ENCODE data around the gene TAPT1. TPM values are rescaled to one million over a fixed set of nuclear protein-coding genes. Genes with fewer than 3 reads are reported as not detected.

TAPT1 gene
- total RNA-seq, 2 donors from 2014 or later: 19.7 to 21.1 TPM

GRCh38 chr4:16124232-16124631, 102.0 kb downstream of the TAPT1 start:
- no peaks in the 10 kb centered on the region for H3K27me3 ChIP-seq
- no peak for DNase-seq (ENCODE audit: low spot score)
- H3K27ac ChIP-seq: no peak overlapping the region
- H3K4me1 ChIP-seq: peaks cover 0 to 20% of the 10 kb centered on the region in 2 donors
- H3K36me3 ChIP-seq: no peaks in the 10 kb centered on the region
- no peak for TF ChIP-seq CTCF (IDR thresholded peaks at IDR 0.05)
- H3K9me3 ChIP-seq: no peaks in the 10 kb centered on the region
- H3K4me3 ChIP-seq: no peak overlapping the region

GRCh38 chr4:16123356-16124084, 102.8 kb downstream of the TAPT1 start:
- no peak for DNase-seq (ENCODE audit: low spot score)
- TF ChIP-seq CTCF (IDR thresholded peaks at IDR 0.05): no peak
- no peak overlapping the region for H3K27ac ChIP-seq

GRCh38 chr4:16122784-16123183, 103.5 kb downstream of the TAPT1 start:
- H3K27ac ChIP-seq: no peak overlapping the region
- no peak for TF ChIP-seq CTCF (IDR thresholded peaks at IDR 0.05)

More at GRCh38 chr4:16123356-16124084, 102.8 kb downstream of the TAPT1 start:
- Histone ChIP-seq H3K27me3 (no peaks in the 10 kb centered on the region), H3K4me3 (no peak overlapping the region), H3K9me3 (no peaks in the 10 kb centered on the region), H3K4me1 (peaks cover 0 to 20% of the 10 kb centered on the region in 2 donors), H3K36me3 (no peaks in the 10 kb centered on the region)

GRCh38 chr4:16122308-16122711, 104.0 kb downstream of the TAPT1 start:
- H3K36me3 ChIP-seq: no peaks in the 10 kb centered on the region
- DNase-seq (ENCODE audit: low spot score): no peak
- no peak overlapping the region for H3K4me3 ChIP-seq
- TF ChIP-seq CTCF (IDR thresholded peaks at IDR 0.05): no peak
- H3K9me3 ChIP-seq: no peaks in the 10 kb centered on the region
- H3K4me1 ChIP-seq: peaks cover 0 to 26% of the 10 kb centered on the region in 2 donors
- no peak overlapping the region for H3K27ac ChIP-seq
- no peaks in the 10 kb centered on the region for H3K27me3 ChIP-seq

More at GRCh38 chr4:16122784-16123183, 103.5 kb downstream of the TAPT1 start:
- H3K4me1 ChIP-seq: peaks cover 0 to 22% of the 10 kb centered on the region in 2 donors
- no peaks in the 10 kb centered on the region for H3K36me3 ChIP-seq
- H3K4me3 ChIP-seq: no peak overlapping the region
- no peaks in the 10 kb centered on the region for H3K9me3 ChIP-seq
- no peaks in the 10 kb centered on the region for H3K27me3 ChIP-seq
- no peak for DNase-seq (ENCODE audit: low spot score)

DNA sequence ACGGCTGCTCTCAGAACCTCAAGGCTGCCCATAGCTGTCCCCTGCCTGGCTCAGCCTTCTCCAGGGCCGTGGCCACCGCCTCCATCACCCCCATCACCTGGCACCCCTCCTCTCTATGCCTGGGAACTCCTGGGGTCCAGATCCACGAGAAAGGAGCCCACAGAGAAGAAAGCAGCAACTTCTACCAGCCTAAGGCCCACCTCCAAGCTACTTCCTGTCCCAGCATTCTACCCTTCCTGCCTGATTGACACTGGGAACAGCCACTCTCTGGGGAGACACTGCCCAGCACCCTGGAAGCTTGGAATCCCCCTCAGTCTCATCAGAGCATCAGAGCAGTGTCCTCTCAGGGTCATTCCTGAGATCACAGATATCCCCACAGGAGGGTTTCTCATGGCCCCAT, 105.6 kb downstream of the TAPT1 start:
- no peak for DNase-seq (ENCODE audit: low spot score)
- Histone ChIP-seq H3K36me3 (no peaks in the 10 kb centered on the region), H3K4me1 (peaks cover 0 to 31% of the 10 kb centered on the region in 2 donors)

More for the DNA sequence above, 105.6 kb downstream of the TAPT1 start:
- Histone ChIP-seq H3K27ac (peak overlapping the region in 1 of 2 donors; percentile 42), H3K9me3 (no peaks in the 10 kb centered on the region), H3K27me3 (no peaks in the 10 kb centered on the region), H3K4me3 (no peak overlapping the region)
- TF ChIP-seq CTCF (IDR thresholded peaks at IDR 0.05): no peak
